Kidney capillary endothelial cell (primary cell): ENCODE results near the gene EN1.

Experiments
- DNase-seq: peaks from one replicate; pipeline ENCODE4 v3.0.0-alpha.2; 2018; ENCODE audit warnings: low spot score

Gene EN1

DNA sequence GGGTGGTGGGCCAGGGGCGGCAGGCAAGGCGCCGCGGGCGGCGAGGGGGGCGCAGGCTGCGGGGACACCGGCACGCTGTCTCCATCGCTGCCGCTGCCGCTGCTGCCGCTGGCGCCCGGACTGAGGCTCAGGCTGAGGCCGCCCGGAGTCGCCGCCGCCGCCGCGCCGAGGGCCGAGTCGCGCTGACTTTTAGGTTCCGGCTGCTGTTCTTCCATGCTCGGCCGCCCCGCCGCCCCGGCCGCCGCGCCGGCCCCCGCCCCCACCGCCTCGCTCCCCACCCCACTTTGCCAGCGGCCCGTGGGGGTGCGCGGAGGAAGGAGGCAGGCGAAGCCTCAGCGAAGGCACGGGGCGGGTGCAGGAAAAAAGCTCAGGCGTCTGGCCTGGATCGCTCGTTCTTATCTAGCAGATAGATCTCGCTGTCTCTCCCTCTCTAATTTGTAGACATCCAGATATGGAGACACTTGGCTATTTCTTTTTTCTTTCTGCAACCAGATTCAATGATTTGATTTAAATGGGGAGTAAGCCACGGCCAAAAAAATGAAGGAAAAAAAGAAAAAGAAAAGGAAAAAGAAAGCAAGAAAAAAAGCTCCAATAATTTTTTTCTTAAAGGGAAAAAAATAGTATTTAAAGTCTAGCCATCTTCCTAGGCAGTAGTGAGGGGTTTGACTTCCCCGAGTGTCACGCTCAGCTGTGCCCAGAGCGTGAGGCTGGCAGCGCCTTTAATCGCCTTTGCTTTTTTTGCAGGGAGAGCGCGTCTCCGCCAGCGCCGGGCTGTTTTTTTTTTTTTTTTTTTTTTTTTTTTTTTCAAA lies at the start of gene EN1:
Gene EN1, minus strand, starts transcription at position 696 of the 809 bp plus-strand sequence. Its CDS starts 481 bp downstream, at position 215.
- no peak for DNase-seq

DNA sequence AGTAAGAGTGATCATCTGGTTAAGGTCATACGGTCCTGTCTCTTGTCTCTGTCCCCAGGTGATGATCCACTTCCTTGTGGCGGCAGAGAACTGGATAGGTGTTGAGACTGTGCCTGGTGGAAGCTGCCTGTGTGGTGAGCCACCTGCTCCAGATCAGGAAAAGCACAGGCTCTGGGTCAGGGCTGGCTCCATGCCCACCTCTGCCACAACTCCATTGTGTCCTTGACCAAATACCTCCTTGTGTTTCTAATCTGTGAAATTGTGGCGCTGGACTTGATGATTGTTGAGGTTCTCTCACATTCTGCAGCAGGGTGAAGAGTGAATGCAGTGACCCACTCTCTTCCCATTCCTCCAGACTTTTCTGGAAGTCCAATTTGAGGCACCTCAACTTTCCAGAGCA lies 45.7 kb upstream of the EN1 start:
- no peak for DNase-seq

DNA sequence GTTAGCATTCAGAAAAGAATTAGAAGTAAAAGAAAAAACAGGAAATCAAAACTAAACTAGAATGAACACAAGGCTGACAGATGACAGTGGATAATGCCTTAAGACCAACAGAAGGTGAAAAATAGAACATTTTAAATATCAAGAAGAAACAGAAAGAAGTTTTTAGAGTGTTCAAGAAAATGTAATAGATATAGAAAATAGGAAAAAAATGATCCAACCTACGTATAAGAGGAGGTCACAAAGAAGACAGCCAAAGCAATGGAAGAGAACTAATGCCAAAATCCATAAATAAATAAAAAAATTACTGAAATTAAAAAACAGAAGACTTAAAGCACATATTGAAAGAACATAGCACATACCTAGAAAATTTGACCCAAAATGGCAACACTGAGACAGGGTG lies 42.5 kb upstream of the EN1 start:
- no peak for DNase-seq

DNA sequence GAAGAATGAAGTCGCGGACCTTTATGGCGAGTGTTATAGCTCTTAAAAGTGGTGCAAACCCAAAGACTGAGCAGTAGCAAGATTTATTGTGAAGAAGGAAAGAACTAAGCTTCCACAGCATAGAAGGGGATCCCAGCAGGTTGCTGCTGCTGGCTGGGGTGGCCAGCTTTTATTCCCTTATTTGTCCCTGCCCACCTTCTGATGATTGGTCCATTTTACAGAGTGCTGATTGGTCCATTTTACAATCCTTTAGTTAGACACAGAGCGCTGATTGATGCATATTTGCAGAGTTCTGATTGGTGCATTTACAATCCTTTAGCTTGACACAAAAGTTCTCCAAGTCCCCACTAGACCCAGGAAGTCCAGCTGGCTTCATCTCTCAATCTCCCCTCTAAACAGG lies 36.3 kb upstream of the EN1 start:
- no peak for DNase-seq

DNA sequence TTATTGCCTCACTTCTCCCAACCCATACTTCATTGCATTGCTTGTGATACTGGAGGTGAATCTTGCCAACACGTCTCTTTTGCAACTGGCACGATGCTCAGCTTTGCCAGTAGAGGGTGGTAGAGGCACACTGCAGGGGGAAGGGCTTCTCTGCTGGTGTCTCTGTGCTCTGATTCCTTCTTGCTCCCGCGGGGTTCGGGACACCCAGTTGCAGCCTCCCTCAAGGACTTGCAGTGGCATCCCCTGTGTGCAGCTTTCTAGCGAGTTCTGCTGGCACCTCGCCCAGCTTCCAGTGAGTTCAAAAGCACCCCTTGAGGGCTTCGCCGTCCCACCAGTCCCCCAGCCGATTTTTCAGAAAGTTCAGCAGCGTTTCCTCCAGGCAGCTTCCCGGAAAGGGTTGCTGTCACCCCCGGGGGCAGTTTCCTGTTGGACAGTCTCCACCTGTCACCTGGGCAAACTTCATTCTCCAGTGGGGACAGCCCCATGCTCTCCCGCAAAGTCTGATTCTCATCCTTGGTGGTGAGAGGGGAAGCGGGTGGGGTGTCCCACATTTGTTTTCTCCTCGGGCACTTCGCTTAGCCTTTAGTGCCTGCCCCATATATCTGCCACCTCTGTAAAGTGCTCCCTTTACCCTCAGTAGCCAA lies 35.4 kb upstream of the EN1 start:
- peak; percentile 63 for DNase-seq

DNA sequence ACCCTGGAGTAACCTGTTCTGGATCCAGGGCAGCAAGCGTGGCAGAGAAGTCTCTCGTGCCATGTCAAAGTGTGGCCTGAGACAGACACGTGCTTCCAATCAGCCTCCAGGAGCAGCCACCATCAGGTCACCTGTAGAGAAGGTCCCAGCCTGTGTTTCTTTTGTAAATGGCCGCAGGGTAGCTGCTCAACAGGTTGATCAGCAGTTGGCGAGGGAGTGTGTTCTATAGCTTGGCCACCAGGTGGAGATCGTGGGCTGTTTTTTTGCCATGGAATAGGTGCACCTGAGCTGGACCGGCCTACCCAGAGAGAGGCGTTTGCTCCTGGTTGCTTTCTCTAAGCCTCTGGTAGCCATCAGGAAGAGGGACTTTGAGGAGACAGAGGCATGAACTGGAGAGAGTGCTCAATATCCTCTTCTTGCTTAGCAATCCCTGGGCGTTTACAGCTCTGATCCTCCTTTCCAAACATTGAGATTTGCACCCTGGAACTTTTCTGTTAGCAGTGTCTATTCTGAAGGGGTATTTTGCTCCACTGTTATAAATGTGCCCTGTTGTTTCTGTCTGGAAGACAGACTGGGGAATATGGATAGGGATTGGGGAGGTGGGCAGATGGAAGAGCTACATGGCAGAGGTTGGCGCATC lies 34.2 kb upstream of the EN1 start:
- DNase-seq = peak; percentile 32

DNA sequence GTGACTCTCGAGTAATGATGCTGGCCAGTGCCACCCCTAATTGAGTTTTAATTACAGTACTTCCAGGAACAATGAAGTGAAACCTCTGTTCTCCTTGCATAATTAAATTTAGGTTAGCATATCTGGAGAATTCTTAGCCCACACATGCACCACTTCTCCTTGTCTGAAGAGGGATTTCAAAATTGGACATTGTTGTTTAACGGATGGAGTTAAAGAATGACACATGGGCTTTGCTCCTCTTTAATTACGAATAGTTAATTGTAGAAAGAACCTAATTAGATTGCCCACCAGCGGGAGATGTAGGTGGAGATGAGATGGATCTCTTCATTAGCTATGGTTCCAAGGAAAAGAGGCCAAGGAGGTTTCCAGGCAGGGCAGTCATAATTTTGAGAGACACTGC lies 33.1 kb upstream of the EN1 start:
- DNase-seq = no peak

DNA sequence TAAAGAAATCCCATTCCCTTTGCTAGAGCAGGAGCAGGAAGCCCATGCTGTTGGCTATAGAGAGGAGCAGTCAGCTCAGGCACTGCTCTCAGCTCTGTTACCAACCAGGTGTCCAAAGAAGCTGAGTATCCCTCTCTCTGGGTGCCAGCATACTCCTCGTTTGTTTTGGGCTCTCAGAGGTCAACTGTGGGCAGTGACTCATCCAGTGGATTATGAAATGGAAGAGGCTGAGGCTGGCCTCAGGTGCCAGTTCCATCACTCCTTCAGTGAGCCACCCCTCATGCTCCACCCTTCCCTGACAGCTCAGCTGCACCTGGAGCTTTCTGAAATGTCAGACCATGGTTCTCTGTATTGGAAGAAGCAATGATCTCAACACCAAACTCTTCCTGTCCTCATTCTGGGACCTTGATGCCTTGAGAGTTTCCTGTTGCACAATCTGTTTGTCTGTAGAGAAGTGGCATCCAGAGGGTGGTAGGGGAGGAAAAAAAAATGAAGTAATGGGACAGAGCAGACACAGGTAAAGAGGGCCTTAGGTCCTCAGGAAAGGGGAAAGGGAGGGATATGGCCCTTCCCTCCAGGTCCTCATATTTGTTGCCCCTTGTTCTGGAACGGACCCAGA lies 31.2 kb upstream of the EN1 start:
- DNase-seq = no peak

DNA sequence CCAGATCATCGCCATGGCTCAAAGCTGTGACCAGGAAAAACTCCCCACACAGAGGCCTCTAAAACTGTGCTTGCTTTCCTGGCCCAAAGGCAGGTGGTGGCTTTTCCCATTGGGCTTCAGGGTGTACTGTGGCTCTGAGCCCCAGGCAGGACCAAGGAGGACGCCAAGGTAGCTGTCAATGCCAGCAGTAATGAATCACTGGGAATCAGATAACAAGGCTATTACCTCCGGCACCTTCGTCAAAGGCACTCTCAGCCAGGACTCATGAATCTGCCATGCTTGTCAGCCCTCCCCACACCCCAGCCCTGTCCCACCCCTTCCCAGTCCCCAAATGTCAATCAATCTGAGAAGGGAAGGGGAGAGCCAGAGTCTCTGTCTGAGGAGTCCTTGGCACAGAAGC lies 27.9 kb upstream of the EN1 start:
- DNase-seq = no peak

DNA sequence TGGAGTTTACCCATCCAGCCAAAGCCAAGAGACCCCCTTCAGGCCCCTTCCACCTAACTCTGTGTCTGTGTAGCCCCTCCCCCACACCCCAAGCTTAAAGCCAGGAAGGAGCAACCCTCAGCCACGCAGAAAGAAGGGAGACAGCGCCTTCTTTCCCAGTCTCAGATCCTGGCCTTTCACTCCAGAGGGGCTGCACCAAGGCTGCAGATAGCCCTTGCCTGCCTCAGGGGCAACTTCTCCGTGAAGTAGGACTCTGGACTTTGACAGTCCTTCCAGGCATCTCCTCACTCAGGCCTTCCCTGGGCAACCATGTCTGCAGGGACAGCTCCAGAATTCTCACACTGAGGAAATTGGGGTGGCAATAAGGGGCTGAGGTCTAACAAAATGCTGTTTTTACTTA lies 26.9 kb upstream of the EN1 start:
- DNase-seq = no peak

DNA sequence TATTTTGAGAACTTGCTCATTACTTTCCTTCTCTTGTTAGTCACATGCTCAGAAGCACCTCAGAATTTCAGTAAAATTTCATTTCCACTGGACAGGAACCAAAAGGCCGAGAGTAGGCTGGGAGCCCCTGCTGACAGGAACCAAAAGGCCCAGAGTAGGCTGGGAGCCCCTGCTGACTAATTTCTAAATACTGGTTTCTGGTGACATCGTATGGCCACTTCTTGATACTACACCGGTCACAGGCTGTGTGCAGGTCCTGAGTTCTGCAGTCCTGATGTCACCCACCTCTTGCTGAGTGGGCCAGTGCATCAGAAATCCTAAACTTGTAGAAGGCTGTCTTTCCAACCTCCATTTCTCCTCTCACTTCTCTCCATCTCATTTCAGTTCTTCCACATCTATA lies 17.7 kb upstream of the EN1 start:
- DNase-seq = peak; percentile 33

DNA sequence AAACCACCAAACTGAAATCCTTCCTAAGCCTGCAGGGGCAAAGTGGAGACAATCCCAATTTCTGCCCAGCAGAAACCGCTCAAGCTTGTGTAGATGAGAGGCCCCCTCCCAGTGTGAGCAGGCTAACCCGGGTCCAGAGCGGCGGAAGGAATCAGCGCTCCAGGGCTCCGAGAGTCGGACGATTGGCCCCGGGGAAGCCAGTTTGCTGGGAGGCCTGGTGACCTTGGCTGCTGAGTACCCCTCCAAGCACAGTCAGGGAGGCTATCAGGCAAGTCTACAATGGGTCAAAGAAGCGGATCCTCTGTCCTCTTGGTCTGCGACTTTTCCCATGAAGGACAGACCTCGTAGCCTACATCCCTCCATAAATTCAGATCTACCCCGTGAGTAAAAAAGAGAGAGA lies 16.8 kb upstream of the EN1 start:
- DNase-seq = no peak

DNA sequence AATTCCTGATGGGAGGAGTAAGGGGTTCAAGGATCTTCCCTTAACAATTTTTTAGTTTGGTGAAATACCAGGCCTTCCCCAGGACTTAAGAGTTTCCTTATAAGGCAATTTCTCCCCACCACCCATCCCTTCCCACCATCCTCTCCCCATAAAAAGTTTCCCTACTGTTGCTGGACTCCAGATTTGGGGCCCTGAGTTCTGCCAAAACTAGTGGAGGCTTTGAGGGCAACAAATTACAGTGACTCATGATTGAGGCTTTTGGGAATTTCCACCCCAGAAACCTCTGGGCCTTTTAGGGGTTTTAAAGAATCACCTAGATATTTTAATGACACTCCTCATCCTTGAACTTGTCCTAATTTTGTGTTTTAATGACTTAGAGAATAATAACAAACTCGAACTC lies 14.3 kb upstream of the EN1 start:
- DNase-seq = no peak

DNA sequence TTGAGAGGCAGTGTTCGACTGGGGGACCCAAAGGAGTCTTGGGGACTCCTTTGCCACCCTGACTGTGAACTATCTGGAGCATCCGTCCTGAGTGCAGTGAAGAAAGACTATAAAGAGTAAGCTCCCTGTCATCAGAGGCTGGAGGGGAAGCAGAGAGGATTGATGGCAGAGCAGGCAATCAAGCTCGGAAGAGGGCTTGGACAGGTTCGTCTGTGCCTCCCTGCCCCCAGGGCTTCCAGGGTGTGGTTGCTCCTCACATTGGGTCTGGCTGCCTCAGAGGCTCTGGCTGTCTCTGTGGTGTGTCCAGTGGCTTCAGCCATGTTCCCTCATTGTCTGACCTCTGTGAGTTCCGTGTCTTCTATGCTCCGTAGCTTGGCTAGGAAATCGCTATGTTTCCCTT lies 13.8 kb upstream of the EN1 start:
- DNase-seq = no peak

DNA sequence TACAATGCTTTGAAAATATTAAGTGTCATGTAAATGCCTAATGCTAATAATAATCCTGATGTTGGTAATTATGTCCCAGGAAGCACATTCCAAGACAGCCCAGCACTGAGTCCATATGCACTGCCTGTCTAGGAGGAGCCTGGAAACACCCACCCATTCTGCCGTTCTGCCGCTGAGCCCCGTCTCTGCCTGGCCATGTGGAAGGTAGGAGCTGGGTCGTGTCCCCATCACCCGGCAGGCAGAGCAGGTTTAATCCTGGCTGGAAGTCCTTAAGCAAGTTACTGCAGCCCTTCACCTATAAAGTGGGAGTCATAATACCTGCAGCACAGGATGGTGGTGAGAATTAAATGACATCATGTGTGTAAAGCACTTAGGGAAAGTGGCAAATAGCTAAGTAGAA lies 13.1 kb upstream of the EN1 start:
- no peak for DNase-seq

DNA sequence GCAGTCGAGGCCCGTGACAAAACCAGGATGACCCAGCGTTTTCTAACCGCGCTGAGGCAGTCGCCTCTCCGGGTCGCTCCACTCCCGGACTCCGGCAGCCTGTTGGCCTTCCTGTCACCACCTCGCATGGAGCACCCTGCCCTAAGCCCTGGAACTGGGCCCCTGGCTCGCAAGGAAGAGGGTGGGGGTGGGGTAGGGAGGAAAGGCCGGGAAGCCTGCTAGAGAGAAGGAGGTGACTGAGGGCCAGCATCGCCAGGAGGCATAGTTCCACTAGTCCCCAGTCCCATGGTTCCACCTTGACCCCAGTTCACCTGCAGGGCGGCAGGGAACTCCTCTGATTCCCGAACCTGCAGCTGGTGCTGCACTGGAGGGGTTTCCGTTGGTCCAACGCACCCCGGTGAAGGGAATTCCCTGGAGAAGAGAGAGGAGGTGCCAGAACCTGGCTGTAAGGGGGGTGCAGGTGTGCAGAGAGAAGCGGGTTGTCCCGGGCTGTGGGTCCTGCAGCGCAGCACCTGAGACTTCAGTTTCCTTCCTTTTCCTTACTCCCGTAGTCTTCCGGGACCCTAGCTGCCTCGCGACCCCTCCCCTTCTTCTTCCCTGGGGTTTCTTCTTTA lies 11.8 kb upstream of the EN1 start:
- DNase-seq = no peak

DNA sequence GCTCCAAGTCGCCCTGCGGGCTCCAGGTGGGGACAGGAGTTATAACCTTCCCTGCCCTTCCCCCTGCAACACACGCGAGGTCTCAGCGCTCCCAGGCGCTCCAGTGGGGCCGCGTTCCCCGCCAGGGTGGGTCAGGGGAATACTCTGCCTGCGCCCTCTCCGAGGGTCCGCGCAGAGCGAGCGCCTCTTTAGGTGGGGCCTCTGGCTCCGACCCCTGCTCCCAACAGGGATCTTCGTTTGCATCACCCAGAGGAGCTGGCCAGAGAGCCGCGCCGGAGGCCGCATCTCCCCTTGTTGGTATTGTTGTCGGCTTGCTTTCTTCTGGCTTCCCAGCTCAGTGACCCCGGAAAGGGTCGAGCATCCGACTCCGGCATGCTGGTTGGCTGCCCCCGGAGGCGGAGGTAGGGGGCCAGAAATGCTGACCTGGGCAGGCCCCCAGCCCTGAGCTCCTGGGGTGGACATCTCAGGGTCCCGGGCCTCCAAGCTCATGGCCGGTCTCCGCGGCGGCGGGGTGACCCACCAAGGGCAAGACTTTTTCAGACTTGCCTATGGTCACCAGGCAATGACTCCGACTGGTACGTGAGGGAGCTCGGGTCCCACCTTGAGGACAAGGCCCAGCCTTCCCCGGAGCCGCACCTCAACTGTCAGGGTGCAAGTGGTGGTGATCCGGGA lies 11.2 kb upstream of the EN1 start:
- DNase-seq = no peak

DNA sequence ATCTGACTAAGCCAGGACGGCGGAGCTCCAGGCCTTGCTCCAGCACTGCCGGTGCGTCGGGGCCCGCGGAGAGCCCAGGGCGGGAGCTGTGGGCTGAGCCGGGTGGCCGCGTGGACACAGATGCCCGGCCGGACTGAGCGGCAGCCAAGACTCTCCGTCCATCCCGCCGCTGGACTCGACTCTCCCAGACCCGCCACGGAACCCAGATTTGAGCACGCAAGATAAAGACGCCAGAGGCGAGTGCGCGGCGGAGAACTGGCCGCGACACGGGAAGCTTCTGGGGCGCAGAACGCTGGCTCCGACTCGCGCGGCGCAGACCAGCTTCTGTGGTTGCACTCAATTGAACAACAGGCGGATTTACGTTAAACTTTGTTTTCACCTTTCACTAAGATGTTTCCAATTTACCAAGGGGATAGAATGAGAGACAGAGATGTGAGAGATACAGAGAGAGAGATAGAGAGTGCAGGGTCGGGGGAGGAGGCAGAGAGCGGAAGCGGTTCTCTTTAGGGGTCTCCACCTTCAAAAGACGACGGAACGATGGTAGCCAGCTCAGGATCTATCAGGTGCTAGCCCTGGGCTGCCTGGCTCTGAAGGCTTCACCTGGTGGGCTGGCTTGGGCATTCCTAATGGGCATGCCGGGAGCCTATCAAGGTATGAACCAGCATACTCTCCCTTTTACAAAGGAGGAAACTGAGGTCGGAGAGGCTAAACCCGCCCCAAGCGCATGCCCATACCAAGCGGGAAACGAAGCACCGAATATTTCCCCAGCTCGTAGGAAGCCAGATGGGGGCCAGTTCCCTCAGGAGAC lies 10.4 kb upstream of the EN1 start:
- DNase-seq = no peak

DNA sequence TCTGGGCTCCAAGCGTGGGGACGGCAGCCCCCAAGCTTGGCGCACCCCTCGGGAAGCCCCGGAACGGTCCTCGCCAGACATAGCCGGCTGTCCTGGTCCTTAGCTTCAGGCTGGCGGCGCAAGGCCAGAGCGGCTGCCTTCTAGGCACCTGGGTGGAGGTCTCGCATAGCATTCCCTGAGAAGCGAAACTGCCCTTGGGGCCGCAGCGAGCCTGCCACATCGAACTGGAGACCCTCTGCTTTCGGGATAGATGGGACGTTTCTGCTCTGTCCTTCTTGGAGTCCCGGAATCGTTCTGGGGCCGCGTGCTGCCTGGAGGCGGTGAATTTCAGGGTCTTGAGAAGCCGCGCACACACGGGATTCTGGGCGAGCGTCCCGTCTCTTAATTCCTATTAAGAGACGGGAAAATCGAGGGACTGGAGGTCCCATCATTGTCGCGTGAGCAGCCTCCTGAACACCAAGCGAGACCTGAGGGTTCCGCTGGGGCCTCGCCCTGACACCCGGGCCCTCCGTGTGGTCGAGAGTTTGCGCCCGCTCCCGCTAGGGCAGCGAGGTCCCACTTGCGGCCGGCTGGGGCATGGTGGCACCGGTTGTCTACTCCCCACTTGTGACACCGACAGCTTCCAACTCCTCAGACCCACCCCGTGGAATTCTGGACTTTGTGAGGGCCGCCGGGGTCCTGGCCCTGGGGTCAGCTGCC lies 9.7 kb upstream of the EN1 start:
- DNase-seq = no peak

DNA sequence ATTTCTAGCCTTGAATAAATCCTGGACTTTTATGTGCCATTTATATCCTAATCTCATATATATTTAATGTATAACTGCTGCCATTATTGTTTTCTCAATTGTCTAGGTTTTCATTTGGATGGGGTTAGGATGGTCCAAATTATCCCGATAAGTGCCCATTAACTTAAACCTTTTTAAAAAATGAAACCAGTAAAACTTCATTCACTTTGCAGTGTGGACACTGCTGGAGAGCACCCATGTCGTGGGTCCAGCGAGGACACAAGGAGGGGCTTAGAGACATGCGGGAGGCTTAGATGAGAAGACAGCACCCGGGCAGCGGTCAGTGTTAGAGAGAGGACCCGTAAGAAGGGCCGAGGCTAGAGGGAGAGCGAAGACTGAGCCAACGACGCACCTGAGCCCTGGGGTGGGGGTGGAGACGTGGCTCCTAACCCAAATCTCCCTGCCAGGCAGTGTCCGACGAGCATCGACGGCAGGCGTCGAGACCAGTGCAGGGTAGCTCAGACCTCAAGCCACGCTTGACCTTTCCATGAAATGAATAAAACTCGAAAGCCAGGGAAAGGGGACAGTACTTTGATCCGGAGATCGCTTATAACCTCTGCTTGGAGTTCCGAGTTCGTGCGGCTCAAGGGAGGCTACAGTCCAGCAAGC lies 9.0 kb upstream of the EN1 start:
- no peak for DNase-seq
